Fibroblast of lung (primary cell): ENCODE results near the gene ZNF654.

Experiments used
- EZH2 ChIP-seq: IDR thresholded peaks from 2 replicates; pipeline ENCODE4 v1.5.1; 2012; ENCODE audit warnings: low read length, control low read depth, mild to moderate bottlenecking; ENCODE audit errors: missing control alignments
- TF ChIP-seq, protein P1 (sequence below), 2 donors: IDR thresholded peaks in 1 of 2; conservative IDR thresholded peaks in 1 of 2; 1 replicate in 1 of 2; 2 replicates in 1 of 2; pipeline ENCODE4 v1.5.1; 2011 to 2012; ENCODE audit warnings: low read length in 2 of 2, control low read depth in 1 of 2, inconsistent platforms in 1 of 2, low read depth in 1 of 2, mild to moderate bottlenecking in 1 of 2

DNA sequence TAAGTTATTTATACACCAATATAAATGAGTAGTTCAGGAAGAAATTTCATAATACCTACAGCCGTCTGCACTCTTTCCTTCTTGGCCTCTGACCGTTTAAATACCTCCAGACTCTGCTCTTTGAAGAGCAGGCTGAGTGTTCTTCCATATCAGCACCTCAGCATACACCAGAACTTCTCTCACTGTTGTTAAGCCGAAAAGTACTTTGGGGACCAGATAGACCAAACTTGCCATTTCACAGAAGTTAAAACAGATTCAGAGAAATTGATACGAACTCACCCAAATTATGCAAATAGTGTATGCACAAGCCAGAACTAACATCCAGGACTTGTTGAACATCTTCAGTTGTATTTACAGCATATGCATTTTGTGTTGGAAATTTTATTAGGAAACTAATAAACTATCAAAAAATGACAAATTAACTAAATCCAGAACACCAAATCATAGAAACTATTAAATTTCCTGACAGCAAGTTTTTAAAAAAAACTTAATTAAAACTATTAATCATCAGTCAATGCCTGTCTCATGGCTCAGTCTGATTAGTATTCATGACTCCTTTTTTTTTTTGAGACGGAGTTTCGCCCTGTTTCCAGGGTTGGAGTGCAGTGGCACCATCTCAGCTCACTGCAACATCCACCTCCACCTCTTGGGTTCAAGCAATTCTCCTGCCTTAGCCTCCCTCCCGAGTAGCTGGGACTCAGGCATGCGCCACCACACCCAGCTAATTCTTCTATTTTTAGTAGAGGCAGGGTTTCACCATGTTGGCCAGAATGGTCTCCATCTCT, 24.4 kb upstream of the ZNF654 start:
- TF ChIP-seq, protein P1, sequence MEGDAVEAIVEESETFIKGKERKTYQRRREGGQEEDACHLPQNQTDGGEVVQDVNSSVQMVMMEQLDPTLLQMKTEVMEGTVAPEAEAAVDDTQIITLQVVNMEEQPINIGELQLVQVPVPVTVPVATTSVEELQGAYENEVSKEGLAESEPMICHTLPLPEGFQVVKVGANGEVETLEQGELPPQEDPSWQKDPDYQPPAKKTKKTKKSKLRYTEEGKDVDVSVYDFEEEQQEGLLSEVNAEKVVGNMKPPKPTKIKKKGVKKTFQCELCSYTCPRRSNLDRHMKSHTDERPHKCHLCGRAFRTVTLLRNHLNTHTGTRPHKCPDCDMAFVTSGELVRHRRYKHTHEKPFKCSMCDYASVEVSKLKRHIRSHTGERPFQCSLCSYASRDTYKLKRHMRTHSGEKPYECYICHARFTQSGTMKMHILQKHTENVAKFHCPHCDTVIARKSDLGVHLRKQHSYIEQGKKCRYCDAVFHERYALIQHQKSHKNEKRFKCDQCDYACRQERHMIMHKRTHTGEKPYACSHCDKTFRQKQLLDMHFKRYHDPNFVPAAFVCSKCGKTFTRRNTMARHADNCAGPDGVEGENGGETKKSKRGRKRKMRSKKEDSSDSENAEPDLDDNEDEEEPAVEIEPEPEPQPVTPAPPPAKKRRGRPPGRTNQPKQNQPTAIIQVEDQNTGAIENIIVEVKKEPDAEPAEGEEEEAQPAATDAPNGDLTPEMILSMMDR (conservative IDR thresholded peaks at IDR 0.05 in 1 of 2, IDR thresholded peaks at IDR 0.05 in 1 of 2; ENCODE audit: low read depth in 1 of 2, low read length in 2 of 2), result no peak
- TF ChIP-seq EZH2, result no peak
